HG03045 (cell line): ENCODE measurements around the gene CPT1C.
A peak's percentile ranks its signal among the peaks of the same experiment; 100 is the strongest.

Source experiments
- ATAC-seq: cut with Tn5 transposase; IDR thresholded peaks from one replicate; pipeline ENCODE4 v1.9.1; 2021; ENCODE audit warnings: mild to moderate bottlenecking, moderate library complexity; ENCODE audit not compliant: unreplicated experiment

Gene CPT1C

DNA sequence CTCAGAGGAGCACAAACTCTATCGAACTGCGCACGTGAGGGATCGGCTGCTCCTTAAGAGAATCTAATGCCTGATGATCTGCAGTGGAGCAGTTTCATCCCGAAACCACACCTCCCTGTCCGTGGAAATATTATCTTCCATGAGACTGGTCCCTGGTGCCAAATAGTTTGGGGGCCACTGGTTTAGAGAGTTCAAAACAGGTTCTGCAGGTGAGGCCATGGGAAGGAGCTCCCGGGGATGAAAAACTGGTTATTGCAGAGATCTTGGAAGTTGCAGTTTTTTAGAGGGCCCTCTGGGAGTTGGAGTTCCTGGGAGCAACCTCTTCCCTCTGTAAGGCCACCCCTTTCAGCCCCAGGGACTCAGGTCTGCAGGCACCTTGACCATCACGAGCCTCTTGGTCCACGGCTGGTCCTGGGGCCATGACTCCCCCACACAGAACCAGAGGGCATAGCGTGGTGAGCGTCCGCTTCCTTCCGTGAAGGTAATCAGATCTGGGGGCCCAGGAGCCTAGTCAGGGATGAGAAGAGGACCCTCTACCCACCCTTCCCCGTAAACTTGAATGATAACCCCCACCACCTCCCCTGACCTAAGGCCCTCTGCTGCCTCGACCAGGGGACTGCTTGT is 30.5 kb upstream of the CPT1C start:
- ATAC-seq = no peak

DNA sequence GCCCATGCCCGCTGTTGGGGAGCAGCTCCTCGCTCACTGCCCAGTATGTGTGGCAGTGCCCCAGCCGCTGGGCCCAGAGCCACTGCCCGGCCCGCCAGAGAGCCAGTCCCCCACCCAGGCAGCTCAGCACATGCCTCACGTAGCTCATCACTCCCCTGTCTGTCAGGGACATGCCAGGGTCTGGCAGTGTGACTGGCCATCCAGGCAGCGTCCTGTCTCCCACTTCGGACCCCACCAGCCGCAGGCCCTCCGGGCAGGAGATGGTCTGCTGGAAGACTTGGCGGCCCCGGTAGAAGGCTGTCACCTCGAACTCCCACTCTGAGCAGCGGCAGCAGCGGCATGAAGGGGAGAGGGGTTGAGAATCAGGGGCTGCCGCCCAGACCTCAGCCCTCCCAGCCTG is 28.9 kb upstream of the CPT1C start:
- ATAC-seq = no peak

DNA sequence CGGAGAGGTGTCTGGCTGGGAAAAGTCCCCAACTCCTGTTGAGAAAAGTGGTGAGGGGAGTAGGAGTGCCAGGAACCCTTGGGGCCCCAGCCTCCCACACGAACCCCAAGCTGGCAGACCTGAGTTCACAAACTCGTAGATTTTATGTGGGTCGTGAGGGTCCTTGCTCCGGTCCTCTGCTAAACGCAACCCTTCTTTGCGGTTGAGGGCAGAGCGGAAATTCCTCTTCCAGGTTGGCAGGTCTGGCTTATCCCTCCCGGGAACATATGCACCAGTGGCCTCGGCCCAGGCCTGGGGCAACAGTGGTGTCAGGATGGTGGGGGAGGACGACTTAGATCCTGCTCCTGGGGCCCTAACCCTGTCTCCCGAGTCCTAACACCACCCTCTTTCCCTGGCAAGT is 27.7 kb upstream of the CPT1C start:
- no peak for ATAC-seq

DNA sequence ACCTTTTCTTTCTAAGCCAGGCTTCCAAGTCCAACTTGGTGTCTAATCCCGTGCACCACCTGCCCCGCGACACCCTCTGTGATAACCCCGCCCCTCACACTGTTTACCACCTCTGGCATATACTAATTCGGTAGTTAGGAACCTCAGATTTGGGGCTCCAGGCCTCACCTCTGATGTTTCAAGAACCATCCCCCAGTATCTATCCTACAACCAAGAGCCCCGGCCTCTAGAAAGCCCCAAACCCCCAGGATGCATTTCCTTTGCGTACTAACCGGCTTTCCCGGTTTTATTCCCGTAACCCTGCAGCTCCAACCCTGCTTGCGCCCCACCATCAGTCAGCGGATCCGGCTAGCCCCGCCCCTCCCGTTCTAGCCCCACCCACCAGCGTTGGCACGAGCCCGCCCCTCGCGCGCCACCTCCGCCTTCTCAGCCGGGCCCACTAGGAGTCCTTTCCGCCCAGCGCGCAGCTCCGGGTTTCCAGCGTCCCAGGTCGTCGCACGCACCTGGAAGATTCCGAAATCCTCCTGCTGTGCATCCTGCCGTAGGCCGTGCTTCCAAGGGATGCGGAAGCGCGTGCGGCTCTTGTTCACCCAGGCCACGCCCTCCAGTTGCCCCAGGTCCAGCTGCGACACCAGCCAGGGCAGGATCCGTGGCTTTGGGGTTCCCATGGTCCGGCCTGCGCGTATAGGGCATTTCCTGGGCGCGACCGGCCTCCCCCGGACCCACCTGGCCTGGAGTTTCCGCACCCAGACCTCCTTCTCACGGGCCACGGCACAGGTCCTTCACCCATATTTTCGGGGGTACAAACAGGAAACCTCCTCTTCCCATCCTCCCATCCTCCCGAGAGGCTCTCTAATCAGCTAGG is 26.5 kb upstream of the CPT1C start:
- no peak for ATAC-seq

DNA sequence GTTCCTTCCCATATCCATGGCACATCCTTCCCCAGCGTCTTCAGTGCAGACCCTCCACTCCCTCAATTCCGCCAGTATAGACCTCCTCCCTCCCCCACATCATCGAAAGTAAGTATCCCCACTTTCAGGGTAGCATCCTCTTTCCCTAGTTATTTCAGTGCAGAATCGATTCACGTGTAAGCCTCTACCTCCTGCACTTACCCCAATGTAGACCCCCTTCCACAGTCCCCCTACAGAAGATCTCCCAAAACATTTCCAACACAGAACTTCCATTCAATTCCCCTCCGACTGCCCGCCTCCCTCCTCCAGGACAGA is 25.9 kb upstream of the CPT1C start:
- no peak for ATAC-seq

DNA sequence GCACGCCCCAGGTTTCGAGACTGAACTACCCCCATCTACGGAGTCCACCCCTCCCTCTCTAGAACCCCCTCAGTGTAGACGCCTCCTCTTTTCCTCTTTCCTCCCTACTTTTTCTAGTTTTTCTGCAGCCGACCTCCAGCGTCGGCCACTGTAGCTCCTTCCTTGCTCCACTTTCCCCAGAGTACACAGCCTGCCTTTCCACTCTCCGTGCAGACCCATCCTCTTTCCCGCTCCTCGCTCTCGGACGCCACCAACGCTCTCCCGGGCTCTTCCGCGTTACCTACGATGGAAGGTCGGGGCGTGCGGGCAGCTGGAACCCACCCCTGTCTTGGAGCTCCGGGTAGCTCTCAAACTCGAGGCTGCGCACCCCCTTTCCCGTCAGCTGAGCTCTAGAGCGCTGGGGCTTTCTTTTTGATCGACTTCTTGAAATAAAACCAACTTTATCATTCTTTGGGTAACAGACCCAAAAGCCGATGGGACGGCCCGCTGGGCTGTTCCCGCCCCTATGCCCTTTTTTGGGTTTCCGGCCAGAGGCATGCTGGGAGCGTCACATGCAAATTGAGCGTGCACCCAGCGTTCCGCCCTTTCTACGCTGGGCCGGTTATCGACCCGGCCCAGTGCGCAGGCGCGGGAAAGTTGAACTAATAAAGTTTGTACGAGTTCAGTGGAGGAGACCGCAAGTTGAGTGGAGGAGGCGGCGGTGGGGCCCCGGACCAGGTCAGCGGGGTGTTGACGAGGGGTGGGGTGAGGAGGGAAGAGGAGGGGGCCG is 25.4 kb upstream of the CPT1C start, which contains the start of the genes BCL2L12 and IRF3:
Gene BCL2L12 (plus strand): TSS at position 583 of the 769 bp plus-strand sequence. CDS start 760 bp downstream, outside the sequence.
Gene IRF3 (minus strand): TSS at position 507 of the 769 bp plus-strand sequence. CDS start 1,019 bp downstream, outside the sequence.
- ATAC-seq = peak; percentile 75

DNA sequence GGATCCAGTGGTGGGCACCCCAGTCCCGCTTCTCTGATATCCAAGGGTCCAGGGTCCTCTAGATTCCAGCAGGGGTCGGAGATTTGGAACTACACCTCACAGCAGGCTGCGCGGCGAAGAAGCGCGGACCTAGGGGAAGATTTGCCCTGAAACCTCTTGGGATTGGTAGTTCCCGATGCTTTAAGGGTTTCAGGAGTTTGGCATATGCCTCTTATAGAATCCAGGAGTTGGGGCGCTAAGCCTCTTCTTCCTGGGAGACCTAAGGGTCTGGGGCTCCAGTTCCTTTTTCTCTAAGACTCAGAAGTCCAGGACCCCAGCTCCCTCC is 24.8 kb upstream of the CPT1C start:
- ATAC-seq = no peak

DNA sequence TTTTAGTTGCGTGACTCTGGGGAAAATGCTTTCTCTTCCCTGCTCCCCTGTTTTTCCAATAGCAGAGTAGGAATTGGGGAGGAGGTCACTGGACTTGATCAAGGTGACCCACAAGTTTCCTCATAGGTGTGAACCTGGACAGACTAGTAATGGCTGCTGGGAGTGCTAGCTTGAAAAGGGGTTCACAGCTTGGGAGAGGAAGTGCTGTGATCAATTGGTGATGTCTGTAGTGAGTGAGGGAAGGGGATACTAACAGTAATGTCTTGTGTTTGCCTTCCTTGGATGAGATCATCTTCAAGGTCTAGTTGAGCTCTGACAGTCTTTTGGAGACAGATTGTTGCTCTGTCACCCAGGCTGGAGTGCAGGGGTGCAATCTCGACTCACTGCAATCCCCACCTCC is 23.4 kb upstream of the CPT1C start:
- no peak for ATAC-seq

DNA sequence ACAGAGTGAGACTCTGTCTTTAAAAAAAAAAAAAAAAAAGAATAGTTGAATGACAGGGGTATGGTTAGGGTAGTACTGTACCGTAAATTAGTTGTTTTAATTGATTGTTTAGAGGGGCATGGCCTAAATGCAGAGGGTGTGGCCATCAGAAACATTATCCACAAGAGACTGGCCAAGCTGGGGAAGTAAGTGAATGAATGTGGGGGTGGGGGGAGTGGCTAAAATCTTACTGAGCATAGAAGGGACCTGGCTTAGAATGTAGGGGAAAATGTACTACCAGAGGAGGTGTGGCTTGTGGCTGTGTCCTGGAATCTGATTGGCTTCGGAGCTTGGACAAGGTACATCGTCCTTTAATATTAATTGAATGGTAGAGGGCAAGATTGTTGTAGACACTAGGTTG is 21.4 kb upstream of the CPT1C start:
- no peak for ATAC-seq

DNA sequence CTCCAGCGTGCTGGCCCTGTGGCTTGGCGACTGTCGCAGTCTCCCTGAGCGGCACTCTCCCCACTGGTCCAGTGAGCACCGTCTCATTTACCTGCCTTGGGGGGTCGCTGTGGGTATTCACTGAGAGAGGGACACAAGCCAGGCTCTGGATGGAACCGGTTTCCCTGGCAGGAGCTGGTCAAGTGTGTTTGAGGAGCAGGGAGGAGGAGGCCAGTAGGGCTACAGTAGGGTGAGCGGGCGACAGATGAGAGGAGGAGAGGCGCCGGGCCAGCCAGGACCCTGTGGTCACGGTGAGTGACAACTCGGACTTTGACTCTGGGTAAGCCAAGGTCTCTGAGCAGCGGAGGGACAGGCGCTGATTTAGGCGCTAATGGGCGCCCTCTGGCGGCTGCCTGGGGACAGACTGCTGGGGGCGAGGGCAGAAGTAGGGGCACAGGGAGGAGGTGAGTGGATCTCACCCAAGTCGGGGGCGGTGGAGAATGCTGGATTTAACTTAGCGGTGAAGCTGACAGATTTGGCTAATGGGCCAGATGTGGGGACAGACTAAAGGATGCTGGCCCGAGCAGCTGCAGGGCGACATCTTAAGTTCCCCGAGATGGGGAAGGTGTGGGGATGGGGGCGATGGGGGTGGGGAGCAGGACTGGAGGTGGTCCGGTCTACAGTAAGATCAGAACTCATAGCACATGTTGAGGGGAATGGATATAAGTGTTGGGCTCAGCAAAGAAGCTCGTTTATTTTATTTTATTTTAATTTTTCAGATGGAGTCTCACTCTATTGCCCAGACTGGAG is 18.6 kb upstream of the CPT1C start:
- ATAC-seq = no peak

DNA sequence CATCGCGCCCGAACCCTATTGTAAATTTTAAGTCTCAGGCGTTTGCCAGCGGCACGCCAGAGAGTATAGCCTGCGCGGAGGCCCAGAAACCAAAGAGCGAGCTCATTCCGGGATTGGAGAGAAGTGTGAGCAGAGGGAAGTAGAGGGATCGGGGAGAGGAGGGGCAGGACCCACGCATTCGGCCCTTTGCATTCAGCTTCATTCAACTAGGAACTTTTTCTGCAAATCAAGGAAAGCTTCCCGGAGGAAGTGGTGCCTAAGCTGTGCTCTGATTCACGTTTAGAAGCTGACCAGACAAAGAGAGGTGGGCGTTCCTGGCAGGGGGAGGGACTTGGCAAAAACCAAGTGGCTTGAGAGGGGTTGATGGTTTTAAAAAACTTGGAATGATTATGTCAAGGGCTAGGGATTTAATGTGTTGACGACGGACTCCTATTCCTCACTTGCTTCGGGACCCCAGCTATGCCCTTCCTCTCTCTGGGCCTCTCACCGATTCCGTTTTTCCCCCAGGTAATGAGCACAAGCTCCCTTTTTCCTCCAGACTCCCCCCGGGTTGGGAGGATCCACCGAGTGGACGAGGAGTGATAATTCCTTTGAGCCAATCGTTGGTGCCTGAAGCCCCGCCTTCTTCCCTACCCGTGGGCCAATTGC is 14.7 kb upstream of the CPT1C start:
- peak; percentile 18 for ATAC-seq

DNA sequence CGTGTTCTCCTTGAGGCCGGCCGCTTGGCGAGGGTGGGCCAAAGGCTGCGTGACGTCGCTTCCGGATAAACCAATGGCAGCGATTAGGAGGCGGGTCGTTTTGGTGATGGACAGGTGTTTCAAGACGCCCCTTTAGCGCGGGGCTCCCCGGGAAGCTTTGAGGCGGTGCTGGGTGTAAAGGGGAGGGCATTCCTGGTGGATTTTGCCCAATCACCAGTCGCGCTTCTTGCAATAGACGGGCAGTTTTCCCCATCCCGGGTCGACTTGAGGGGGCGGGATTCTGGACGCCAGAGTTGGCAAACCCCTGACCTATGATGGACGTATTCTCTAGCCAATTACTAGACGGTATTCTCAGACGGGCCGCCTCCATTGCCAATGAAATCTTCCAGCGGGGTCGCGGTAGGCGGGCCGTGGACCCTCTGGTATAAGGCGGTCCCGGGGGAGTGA is 14.1 kb upstream of the CPT1C start:
- ATAC-seq = peak; percentile 68

DNA sequence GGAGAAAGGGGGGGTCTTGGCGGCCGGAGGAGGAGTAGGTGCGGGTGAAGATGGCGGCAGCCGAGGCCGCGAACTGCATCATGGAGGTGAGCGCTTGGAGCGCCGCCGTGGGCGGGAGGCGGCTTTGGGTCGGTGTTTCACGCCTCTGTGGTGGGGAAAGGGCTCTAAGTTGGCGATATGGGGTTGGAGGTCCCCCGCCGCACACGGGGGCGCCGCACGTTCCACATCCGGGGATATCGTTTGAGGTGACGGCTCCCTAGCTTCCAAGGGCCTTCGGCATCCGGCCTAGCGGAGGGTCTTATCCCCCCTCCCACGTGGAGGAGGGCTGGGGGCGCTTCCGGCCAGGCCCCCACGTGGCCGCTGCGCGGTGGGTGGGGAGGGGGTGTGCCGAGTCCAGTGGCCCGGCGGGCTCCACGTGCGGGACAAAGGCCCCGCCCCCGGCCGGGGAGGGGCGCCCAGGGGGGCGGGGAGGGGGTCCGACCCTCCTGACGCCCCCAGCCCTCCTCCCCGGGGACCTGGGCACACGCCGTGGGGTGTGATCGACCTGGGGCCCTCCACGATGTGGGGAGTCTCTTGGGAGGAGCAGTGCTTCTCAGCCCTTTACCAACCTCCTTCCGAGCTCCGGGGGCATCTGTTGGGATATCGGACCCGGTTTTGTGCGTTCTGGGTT is 13.6 kb upstream of the CPT1C start, which contains the start of gene PRMT1:
Gene PRMT1 (plus strand): TSS at position 41 of the 670 bp plus-strand sequence. CDS start 10 bp downstream, at position 51.
- ATAC-seq = peak; percentile 6

DNA sequence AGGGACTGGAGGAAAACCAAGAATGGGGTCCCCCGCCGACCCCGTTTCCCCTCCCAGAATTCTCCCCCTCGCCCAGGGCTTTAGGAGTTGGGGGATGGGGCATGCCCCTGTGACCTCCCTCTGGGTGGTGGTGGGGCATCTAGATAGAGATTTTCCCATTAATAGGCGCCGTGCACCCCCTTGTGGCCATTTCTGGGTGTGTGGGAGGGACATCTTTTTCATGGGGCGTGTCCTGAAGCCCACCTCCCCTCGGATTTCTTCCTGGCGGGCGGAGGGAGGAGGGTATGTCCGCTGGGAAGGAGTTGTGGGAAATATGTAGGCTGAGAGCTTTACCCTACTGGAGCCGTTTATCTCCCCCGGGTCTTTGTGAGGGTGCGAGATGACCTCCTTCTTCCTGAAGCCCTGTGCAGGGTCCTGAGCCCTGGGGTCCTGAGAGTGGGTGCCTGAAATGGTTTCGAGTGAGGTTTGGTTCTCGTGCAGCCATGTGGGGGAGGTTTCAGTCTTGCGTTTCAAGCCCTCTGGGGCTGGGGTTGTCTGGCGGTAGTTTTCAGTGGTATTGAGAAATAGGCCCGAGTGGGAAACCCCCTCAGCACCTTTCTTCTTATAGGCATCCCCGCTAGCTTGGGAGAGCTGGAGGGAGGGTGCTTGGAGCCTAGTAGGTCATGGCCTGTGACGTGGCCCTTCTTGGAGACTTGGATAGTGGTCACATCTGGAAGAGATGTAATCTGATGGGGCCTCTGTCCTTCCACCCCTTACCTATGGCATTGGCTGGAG is 12.8 kb upstream of the CPT1C start:
- no peak for ATAC-seq

DNA sequence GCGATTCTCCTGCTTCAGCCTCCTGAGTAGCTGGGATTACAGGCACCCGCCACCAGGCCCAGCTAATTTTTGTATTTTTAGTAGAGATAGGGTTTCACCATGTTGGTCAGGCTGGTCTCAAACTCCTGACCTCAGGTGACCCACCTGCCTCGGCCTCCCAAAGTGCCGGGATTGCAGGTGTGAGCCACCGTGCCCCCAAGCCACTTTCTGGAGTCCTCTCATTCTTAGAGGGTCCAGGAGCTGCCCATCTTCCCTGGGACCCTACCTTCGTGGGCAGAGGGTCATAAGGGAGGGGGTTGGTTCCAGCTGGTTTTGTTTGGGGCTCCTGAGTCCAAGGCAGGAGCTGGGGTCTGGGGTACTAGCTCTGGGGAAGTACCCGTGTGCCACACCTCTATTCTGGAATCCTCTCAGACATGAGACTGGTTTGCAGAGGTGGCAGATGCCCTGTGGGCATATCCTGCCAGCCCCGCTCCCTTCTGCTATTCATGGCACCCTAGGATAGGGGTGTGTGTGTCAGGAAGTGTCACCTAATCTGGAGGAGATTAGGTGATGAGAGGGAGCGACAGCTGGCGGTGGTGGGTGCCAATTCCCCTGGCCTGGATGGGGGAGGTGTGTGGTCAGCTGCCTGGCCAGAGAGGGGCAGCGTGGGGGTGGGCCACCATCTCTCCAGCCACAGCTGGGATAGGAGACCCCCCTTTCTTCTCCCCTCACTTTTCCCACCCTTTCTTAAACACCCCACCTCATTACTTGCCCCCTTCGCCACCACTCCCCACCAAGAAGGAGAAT is 11.7 kb upstream of the CPT1C start:
- no peak for ATAC-seq

DNA sequence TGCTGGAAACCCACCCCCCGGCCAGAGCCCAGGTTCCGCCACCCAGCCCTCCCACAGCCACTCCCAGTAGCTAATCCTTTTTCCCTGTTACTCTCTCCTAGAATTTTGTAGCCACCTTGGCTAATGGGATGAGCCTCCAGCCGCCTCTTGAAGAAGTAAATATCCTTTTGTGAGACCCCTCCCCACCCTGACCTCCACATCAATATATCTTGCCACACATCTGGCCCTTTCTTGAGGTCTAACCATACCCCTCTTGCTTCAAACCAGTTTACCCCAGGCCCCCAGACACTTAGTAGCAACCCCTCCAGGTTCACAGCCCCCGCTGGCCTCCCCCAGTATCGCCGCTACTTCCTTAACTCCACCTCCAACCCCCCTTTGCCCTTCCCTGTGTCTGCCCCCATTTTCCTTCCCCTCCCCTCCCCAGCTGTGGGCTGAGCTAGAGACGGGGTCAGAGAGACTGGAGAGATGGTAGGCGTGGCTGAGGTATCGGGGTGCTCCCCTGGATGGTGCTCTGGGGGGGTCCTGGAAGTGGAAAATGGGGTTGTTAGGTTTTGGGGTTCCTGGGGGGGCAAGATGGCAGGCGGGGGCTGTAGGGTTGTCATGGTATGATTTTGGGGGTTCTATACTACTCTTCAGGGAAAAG is 11.0 kb upstream of the CPT1C start:
- ATAC-seq = no peak

DNA sequence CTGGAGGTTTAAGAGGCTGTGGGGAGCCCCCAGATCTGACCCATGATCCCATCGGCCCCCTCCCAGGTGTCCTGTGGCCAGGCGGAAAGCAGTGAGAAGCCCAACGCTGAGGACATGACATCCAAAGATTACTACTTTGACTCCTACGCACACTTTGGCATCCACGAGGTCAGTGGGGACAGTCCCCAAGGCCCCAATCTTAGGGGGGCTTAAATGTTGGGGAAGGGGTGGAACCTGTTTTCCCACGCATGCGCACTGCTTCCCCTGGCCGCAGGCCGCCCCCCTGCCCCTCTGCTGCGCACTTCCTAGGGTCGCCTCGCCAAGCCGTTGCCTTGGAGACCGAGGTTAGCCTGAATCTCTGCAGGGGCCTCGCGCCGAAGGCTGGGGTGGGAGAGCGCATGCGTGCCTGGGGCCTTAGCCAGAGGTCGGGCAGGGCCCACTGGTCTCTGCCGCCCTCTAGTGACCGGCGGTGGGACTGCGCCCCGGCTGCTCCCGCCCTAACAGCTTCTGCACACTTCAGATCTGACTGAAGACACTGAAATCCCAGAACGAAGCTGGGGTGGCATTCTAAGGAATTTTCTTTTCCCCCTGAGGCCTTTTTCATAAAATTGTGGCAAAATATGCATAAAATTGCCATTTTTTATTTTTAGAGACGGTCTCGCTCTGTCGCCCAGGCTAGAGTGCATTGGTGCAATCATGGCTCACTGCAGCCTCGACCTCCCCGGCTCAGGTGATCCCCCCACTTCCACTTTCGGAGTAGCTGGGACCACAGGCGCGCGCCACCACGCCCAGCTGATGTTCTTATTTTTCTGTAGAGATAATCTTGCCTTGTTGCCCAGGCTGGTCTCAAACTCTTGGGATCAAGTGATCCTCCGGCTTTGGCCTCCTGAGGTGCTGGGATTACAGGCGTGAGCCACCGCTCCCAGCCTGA is 10.2 kb upstream of the CPT1C start:
- ATAC-seq = no peak
